Measurements from ENCODE around the gene TTBK1. TPM values are rescaled to one million over a fixed set of nuclear protein-coding genes. Genes with fewer than 3 reads are reported as not detected.

Gene TTBK1
- total RNA-seq, 4 donors from 2014 or later: not detected

DNA sequence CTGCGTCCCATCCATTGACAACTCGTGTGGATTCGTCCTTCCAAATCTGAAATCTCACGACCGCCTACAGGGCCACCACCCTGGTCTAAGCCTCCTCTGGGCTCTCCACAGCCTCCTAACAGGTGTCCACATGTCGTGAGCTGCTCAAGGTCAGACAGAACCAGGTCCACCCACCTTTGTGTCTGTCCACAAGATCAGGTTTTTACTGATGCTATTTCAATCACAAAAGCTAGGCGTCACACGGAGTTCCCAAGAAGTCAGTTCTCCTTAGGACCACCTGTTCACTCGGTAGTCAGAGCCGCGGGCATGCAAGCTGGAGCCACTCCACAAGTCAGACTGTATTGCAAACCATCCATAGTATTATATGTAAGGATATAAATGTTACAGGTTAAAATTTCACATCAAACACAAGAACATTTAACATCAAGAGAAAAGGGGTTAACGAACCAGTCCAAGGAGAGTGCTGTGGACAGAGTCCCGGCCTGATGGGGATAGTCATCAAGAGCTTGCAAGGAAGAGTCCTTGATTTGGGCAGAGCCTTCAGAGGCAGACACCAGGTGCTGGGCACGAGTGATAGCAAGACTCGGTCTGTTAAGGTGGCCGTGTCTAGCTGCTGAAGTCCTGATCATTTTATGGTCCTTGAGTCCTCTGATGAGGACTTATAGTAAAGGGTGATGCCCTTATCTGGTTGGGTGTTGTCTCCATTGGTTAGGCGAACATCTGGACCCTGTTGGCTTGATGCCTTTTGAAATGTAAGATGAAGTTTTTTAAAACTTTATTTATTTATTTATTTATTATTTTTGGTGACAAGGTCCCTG is 13.3 kb upstream of the TTBK1 start:
- no peak for TF ChIP-seq POLR2AphosphoS5 (IDR thresholded peaks at IDR 0.05)
- no peak for TF ChIP-seq EP300 (IDR thresholded peaks at IDR 0.05)
- TF ChIP-seq, protein P1, sequence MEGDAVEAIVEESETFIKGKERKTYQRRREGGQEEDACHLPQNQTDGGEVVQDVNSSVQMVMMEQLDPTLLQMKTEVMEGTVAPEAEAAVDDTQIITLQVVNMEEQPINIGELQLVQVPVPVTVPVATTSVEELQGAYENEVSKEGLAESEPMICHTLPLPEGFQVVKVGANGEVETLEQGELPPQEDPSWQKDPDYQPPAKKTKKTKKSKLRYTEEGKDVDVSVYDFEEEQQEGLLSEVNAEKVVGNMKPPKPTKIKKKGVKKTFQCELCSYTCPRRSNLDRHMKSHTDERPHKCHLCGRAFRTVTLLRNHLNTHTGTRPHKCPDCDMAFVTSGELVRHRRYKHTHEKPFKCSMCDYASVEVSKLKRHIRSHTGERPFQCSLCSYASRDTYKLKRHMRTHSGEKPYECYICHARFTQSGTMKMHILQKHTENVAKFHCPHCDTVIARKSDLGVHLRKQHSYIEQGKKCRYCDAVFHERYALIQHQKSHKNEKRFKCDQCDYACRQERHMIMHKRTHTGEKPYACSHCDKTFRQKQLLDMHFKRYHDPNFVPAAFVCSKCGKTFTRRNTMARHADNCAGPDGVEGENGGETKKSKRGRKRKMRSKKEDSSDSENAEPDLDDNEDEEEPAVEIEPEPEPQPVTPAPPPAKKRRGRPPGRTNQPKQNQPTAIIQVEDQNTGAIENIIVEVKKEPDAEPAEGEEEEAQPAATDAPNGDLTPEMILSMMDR (IDR thresholded peaks at IDR 0.05): no peak
- TF ChIP-seq POLR2A (IDR thresholded peaks at IDR 0.05): no peak
- DNase-seq (ENCODE audit: low spot score in 2 of 2): peak in 1 of 2 donors; percentile 64
- Histone ChIP-seq H3K27me3 (no peaks in the 10 kb centered on the region), H3K36me3 (no peaks in the 10 kb centered on the region), H3K4me1 (peaks cover 19% of the 10 kb centered on the region), H3K9me3 (no peaks in the 10 kb centered on the region), H3K27ac (no peak overlapping the region), H3K4me3 (peak overlapping the region; percentile 80)
- WGBS: 73% methylated on average over 17 of the region's 17 CpGs

DNA sequence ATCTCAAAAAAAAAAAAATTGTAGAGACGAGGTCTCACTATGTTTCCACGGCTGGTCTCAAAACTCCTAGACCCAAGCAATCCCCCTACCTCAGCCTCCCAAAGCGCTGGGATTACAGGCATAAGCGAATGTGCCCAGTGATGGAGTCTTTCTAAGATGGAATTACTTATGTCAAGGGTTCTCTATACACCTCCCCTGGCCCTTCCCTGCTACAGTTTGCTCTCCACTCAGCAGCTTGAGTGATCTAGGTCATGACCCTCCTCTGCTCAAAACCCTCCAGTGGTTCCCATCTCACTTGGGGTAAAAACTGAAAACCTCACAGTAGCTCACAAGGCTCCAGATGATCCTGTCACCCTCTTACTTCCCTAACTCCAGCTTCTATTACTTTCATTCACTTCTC is 12.2 kb upstream of the TTBK1 start:
- 92% methylated on average over 4 of the region's 4 CpGs for WGBS
- H3K9me3 ChIP-seq: no peaks in the 10 kb centered on the region

DNA sequence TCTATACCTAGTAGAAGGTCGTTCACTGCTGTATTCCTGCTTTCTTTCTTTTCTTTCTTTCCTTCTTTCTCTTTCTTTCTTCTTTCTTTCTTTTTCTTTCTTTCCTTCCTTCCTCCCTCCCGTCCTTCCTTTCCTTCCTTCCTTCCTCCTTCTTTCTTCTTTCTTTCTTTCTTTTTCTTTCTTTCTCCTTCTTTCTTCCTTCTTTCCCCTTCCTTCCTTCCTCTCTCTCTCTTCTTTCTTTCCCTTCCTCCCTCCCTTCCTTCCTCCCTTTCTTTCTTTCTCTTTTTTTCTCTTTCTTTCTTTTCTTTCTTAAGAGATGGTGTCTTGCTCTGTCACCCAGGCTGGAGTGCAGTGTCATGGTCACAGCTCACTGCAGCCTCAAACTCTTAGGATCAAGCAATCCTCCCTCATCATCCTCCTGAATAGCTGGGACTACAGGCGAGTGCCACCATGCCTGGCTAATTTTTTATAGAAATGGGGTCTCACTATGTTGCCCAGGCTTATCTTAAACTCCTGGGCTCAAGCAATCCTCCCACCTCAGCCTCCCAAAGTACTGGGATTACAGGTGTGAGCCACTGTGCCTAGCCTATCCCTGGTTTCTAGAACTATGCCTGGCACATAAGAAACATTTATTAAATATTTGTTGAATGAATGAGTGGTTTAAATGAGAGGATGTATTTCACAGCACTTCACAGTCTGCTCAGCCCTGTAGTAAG is 11.4 kb upstream of the TTBK1 start:
- H3K4me3 ChIP-seq: no peak overlapping the region
- peaks cover 19% of the 10 kb centered on the region for H3K4me1 ChIP-seq
- no peak for DNase-seq (ENCODE audit: low spot score in 2 of 2)
- WGBS: 79% methylated on average over 3 of the region's 3 CpGs
- H3K27me3 ChIP-seq: no peaks in the 10 kb centered on the region
- H3K36me3 ChIP-seq: no peaks in the 10 kb centered on the region
- TF ChIP-seq EP300 (IDR thresholded peaks at IDR 0.05): no peak
- TF ChIP-seq POLR2A (IDR thresholded peaks at IDR 0.05): no peak
- TF ChIP-seq, protein P1 (IDR thresholded peaks at IDR 0.05): no peak
- no peak for TF ChIP-seq POLR2AphosphoS5 (IDR thresholded peaks at IDR 0.05)
- H3K9me3 ChIP-seq: no peaks in the 10 kb centered on the region
- no peak overlapping the region for H3K27ac ChIP-seq

More for the DNA sequence above, 12.2 kb upstream of the TTBK1 start:
- Histone ChIP-seq H3K27me3 (no peaks in the 10 kb centered on the region), H3K4me1 (peaks cover 19% of the 10 kb centered on the region), H3K36me3 (no peaks in the 10 kb centered on the region), H3K27ac (no peak overlapping the region), H3K4me3 (no peak overlapping the region)
- DNase-seq (ENCODE audit: low spot score in 2 of 2): no peak
- TF ChIP-seq, protein P1 (IDR thresholded peaks at IDR 0.05): no peak
- no peak for TF ChIP-seq EP300 (IDR thresholded peaks at IDR 0.05)
- TF ChIP-seq POLR2AphosphoS5 (IDR thresholded peaks at IDR 0.05): no peak
- TF ChIP-seq POLR2A (IDR thresholded peaks at IDR 0.05): no peak

DNA sequence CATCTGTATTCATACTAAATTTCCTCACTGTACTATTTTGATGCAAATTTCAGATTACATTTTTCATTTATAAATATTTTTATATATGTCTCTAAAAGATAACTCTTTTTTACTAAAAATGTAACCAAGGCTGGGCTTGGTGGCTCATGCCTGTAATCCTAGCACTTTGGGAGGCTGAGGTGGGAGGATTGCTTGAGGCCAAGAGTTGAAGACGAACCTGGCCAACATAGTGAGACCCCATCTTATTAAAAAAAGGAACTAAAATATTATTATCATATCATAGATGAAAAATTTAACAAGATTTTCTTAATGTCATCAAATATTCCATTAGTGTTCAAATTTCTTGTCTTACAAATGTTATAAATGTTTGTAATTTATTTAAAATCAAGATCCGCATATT is 7.4 kb upstream of the TTBK1 start:
- Histone ChIP-seq H3K27ac (no peak overlapping the region), H3K4me1 (no peaks in the 10 kb centered on the region), H3K9me3 (no peaks in the 10 kb centered on the region), H3K36me3 (no peaks in the 10 kb centered on the region), H3K27me3 (peaks cover 18% of the 10 kb centered on the region), H3K4me3 (no peak overlapping the region)
- TF ChIP-seq POLR2A (IDR thresholded peaks at IDR 0.05) (no peak), POLR2AphosphoS5 (IDR thresholded peaks at IDR 0.05) (no peak), EP300 (IDR thresholded peaks at IDR 0.05) (no peak)
- TF ChIP-seq, protein P1 (IDR thresholded peaks at IDR 0.05): no peak
- WGBS: 86% methylated on average over 2 of the region's 2 CpGs
- no peak for DNase-seq (ENCODE audit: low spot score in 2 of 2)

DNA sequence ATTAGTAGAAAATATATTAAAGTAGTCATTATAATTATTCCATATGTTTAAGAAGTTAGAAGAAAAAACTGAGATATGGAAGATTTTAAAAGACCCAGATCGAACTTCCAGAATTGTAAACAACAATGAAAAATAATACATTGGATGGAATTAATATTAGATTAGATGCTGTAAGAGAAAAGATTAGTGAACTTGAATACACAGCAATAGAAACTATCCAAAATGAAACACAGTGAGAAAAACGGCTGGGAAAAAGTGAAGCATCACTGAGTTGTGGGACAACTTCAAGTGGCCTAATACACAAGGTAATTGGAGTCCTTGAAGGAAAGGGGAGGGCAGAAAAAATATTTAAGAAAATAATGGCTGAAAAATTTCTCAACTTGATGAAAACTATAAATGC is 4.2 kb upstream of the TTBK1 start:
- Histone ChIP-seq H3K27me3 (peaks cover 50% of the 10 kb centered on the region), H3K36me3 (no peaks in the 10 kb centered on the region), H3K4me3 (no peak overlapping the region), H3K9me3 (no peaks in the 10 kb centered on the region), H3K4me1 (no peaks in the 10 kb centered on the region), H3K27ac (no peak overlapping the region)
- no peak for TF ChIP-seq POLR2AphosphoS5 (IDR thresholded peaks at IDR 0.05)
- DNase-seq (ENCODE audit: low spot score in 2 of 2): no peak
- WGBS: 78% methylated on average over 2 of the region's 2 CpGs

All from suprapubic skin (tissue), 4 donors.